ENCODE results near the gene NELL2. TPM values are rescaled to one million over a fixed set of nuclear protein-coding genes. Genes with fewer than 3 reads are reported as not detected.

The NELL2 gene
- total and polyA plus RNA-seq, 4 donors, result 0.09 to 0.42 (median 0.17) TPM; not detected in 1

DNA sequence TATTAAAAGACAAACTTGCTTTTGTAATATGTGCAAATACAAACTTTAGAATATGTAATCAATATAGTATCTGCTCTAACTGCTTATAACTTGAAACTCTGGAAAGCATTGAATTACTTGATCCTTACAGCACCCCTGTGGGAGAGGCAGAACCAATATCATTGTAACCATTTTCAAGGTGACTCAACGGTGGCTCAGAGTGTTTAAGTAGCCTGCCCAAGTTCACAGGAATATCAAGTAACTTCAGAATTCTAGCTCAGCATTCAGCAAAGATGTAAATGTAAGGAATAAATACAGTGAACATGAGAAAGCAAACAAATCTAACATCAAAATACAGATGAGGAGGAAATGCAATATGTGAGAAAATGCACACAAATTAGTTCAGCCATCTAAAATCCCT lies 264.6 kb downstream of the NELL2 start:
- Histone ChIP-seq H3K36me3 (ENCODE audit: control insufficient read depth in 4 of 4, insufficient read depth in 3 of 4, low read depth in 1 of 4, low read length in 3 of 4) (no peaks in the 10 kb centered on the region), H3K27me3 (ENCODE audit: control insufficient read depth in 4 of 4, insufficient read depth in 4 of 4, low read length in 3 of 4) (no peaks in the 10 kb centered on the region), H3K9me3 (ENCODE audit: control insufficient read depth in 4 of 4, low read length in 3 of 4) (no peaks in the 10 kb centered on the region), H3K9ac (ENCODE audit: low read depth in 1 of 2, low read length in 2 of 2) (no peak overlapping the region), H3K27ac (ENCODE audit: low read depth in 1 of 2, low read length in 2 of 2) (no peak overlapping the region), H3K4me1 (ENCODE audit: control insufficient read depth in 4 of 4, insufficient read depth in 4 of 4, low read length in 3 of 4) (no peaks in the 10 kb centered on the region), H3K4me3 (ENCODE audit: low read depth in 1 of 3, low read length in 3 of 3) (no peak overlapping the region)
- 41% methylated on average over 1 of the region's 1 CpG for WGBS
- no peak for DNase-seq (ENCODE audit: low spot score)
- TF ChIP-seq SP1 (IDR thresholded peaks at IDR 0.05) (no peak), FOXA1 (IDR thresholded peaks at IDR 0.05) (no peak), GABPA (IDR thresholded peaks at IDR 0.05 in 1 of 2, conservative IDR thresholded peaks at IDR 0.05 in 1 of 2) (no peak), JUND (IDR thresholded peaks at IDR 0.05) (no peak), NR2F2 (IDR thresholded peaks at IDR 0.05) (no peak), RXRA (IDR thresholded peaks at IDR 0.05) (no peak), FOXA2 (IDR thresholded peaks at IDR 0.05) (no peak), HNF4G (IDR thresholded peaks at IDR 0.05) (no peak), RAD21 (IDR thresholded peaks at IDR 0.05) (no peak), HNF4A (conservative IDR thresholded peaks at IDR 0.05) (no peak), TAF1 (conservative IDR thresholded peaks at IDR 0.05) (no peak), EGR1 (IDR thresholded peaks at IDR 0.05; ENCODE audit: low read depth in 2 of 2) (no peak), YY1 (IDR thresholded peaks at IDR 0.05) (no peak)
- TF ChIP-seq, protein P1, sequence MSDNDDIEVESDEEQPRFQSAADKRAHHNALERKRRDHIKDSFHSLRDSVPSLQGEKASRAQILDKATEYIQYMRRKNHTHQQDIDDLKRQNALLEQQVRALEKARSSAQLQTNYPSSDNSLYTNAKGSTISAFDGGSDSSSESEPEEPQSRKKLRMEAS (IDR thresholded peaks at IDR 0.05), result no peak
- TF ChIP-seq, protein P2, sequence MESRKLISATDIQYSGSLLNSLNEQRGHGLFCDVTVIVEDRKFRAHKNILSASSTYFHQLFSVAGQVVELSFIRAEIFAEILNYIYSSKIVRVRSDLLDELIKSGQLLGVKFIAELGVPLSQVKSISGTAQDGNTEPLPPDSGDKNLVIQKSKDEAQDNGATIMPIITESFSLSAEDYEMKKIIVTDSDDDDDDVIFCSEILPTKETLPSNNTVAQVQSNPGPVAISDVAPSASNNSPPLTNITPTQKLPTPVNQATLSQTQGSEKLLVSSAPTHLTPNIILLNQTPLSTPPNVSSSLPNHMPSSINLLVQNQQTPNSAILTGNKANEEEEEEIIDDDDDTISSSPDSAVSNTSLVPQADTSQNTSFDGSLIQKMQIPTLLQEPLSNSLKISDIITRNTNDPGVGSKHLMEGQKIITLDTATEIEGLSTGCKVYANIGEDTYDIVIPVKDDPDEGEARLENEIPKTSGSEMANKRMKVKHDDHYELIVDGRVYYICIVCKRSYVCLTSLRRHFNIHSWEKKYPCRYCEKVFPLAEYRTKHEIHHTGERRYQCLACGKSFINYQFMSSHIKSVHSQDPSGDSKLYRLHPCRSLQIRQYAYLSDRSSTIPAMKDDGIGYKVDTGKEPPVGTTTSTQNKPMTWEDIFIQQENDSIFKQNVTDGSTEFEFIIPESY (IDR thresholded peaks at IDR 0.05), result no peak
- TF ChIP-seq, protein P3, sequence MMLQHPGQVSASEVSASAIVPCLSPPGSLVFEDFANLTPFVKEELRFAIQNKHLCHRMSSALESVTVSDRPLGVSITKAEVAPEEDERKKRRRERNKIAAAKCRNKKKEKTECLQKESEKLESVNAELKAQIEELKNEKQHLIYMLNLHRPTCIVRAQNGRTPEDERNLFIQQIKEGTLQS (IDR thresholded peaks at IDR 0.05), result no peak
- TF ChIP-seq, protein P4, sequence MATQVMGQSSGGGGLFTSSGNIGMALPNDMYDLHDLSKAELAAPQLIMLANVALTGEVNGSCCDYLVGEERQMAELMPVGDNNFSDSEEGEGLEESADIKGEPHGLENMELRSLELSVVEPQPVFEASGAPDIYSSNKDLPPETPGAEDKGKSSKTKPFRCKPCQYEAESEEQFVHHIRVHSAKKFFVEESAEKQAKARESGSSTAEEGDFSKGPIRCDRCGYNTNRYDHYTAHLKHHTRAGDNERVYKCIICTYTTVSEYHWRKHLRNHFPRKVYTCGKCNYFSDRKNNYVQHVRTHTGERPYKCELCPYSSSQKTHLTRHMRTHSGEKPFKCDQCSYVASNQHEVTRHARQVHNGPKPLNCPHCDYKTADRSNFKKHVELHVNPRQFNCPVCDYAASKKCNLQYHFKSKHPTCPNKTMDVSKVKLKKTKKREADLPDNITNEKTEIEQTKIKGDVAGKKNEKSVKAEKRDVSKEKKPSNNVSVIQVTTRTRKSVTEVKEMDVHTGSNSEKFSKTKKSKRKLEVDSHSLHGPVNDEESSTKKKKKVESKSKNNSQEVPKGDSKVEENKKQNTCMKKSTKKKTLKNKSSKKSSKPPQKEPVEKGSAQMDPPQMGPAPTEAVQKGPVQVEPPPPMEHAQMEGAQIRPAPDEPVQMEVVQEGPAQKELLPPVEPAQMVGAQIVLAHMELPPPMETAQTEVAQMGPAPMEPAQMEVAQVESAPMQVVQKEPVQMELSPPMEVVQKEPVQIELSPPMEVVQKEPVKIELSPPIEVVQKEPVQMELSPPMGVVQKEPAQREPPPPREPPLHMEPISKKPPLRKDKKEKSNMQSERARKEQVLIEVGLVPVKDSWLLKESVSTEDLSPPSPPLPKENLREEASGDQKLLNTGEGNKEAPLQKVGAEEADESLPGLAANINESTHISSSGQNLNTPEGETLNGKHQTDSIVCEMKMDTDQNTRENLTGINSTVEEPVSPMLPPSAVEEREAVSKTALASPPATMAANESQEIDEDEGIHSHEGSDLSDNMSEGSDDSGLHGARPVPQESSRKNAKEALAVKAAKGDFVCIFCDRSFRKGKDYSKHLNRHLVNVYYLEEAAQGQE (IDR thresholded peaks at IDR 0.05), result no peak
- TF ChIP-seq, protein P5, sequence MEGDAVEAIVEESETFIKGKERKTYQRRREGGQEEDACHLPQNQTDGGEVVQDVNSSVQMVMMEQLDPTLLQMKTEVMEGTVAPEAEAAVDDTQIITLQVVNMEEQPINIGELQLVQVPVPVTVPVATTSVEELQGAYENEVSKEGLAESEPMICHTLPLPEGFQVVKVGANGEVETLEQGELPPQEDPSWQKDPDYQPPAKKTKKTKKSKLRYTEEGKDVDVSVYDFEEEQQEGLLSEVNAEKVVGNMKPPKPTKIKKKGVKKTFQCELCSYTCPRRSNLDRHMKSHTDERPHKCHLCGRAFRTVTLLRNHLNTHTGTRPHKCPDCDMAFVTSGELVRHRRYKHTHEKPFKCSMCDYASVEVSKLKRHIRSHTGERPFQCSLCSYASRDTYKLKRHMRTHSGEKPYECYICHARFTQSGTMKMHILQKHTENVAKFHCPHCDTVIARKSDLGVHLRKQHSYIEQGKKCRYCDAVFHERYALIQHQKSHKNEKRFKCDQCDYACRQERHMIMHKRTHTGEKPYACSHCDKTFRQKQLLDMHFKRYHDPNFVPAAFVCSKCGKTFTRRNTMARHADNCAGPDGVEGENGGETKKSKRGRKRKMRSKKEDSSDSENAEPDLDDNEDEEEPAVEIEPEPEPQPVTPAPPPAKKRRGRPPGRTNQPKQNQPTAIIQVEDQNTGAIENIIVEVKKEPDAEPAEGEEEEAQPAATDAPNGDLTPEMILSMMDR (IDR thresholded peaks at IDR 0.05; ENCODE audit: low read depth, low read length, missing input control), result no peak

All from liver (tissue), 9 donors.